IPS DF 6.9 (cell line): ENCODE results near the gene BAK1.

Source experiments
- DNase-seq: peaks from one replicate; pipeline ENCODE4 v3.0.0-alpha.2; 2013; ENCODE audit warnings: low read depth, low spot score
- H3K27ac ChIP-seq: one replicate; pipeline ENCODE4 v1.5.1; 2013; ENCODE audit warnings: low read length, control low read depth
- H3K27me3 ChIP-seq: 2 replicates; pipeline ENCODE4 v1.6.1; 2013; ENCODE audit warnings: mild to moderate bottlenecking, low read length; ENCODE audit not compliant: control insufficient read depth, insufficient read depth
- H3K36me3 ChIP-seq: 2 replicates; pipeline ENCODE4 v1.6.1; 2013; ENCODE audit warnings: low read length; ENCODE audit not compliant: control insufficient read depth, insufficient read depth
- H3K4me1 ChIP-seq: 2 replicates; pipeline ENCODE4 v1.6.1; 2013; ENCODE audit warnings: low read length; ENCODE audit not compliant: control insufficient read depth, insufficient read depth
- H3K4me3 ChIP-seq: 2 replicates; pipeline ENCODE4 v1.5.1; 2013; ENCODE audit warnings: mild to moderate bottlenecking, low read length
- H3K9me3 ChIP-seq: 2 replicates; pipeline ENCODE4 v1.6.1; 2013; ENCODE audit warnings: low read length, inconsistent platforms; ENCODE audit not compliant: control insufficient read depth, insufficient read depth
- WGBS: extraction: QIAGEN DNeasy Blood & Tissue Kit; methylation state at CpG from one replicate; pipeline ENCODE4 v1.1.7; 2013; ENCODE audit warnings: mixed read lengths, missing lambda C conversion rate; ENCODE audit not compliant: insufficient read length, insufficient coverage; 5-methylcytosine and 5-hydroxymethylcytosine counted together

The BAK1 gene

GRCh38 chr6:33619166-33619840 is 39.2 kb upstream of the BAK1 start:
- Histone ChIP-seq H3K36me3 (no peaks in the 10 kb centered on the region), H3K27ac (no peak overlapping the region), H3K27me3 (no peaks in the 10 kb centered on the region), H3K4me1 (peaks cover 10% of the 10 kb centered on the region), H3K9me3 (no peaks in the 10 kb centered on the region), H3K4me3 (no peak overlapping the region)
- DNase-seq = no peak
- WGBS = no CpG with 5 or more reads among the region's 5 CpGs

GRCh38 chr6:33616913-33617312 is 36.8 kb upstream of the BAK1 start:
- no peak overlapping the region for H3K27ac ChIP-seq
- no peak for DNase-seq
- H3K4me3 ChIP-seq = no peak overlapping the region
- H3K9me3 ChIP-seq = no peaks in the 10 kb centered on the region
- no peaks in the 10 kb centered on the region; the same call in 1 of the 2 replicates for H3K4me1 ChIP-seq
- no CpG with 5 or more reads among the region's 4 CpGs for WGBS
- H3K27me3 ChIP-seq = no peaks in the 10 kb centered on the region
- H3K36me3 ChIP-seq = no peaks in the 10 kb centered on the region

GRCh38 chr6:33616113-33616512 is 36.0 kb upstream of the BAK1 start:
- H3K4me1 ChIP-seq = peaks cover 3% of the 10 kb centered on the region
- no peaks in the 10 kb centered on the region for H3K27me3 ChIP-seq
- H3K9me3 ChIP-seq = no peaks in the 10 kb centered on the region
- H3K36me3 ChIP-seq = no peaks in the 10 kb centered on the region
- no peak overlapping the region for H3K27ac ChIP-seq
- WGBS = no CpG with 5 or more reads among the region's 2 CpGs
- H3K4me3 ChIP-seq = no peak overlapping the region
- DNase-seq = no peak

- Histone ChIP-seq H3K27me3 (no peaks in the 10 kb centered on the region), H3K36me3 (no peaks in the 10 kb centered on the region), H3K4me3 (no peak overlapping the region), H3K9me3 (no peaks in the 10 kb centered on the region), H3K4me1 (peaks cover 17% of the 10 kb centered on the region), H3K27ac (no peak overlapping the region)
- no CpG with 5 or more reads among the region's 10 CpGs for WGBS
- DNase-seq = no peak
These were observed 33.7 kb upstream of the BAK1 start for GRCh38 chr6:33613795-33614168.

GRCh38 chr6:33613146-33613794 is 33.2 kb upstream of the BAK1 start:
- Histone ChIP-seq H3K27me3 (no peaks in the 10 kb centered on the region), H3K27ac (no peak overlapping the region), H3K4me1 (peaks cover 17% of the 10 kb centered on the region), H3K9me3 (no peaks in the 10 kb centered on the region), H3K4me3 (no peak overlapping the region), H3K36me3 (no peaks in the 10 kb centered on the region)
- DNase-seq = no peak
- WGBS = 100% methylated on average over 1 of the region's 8 CpGs

- Histone ChIP-seq H3K36me3 (no peaks in the 10 kb centered on the region), H3K27me3 (no peaks in the 10 kb centered on the region), H3K9me3 (no peaks in the 10 kb centered on the region), H3K4me3 (no peak overlapping the region), H3K27ac (no peak overlapping the region), H3K4me1 (peaks cover 22% of the 10 kb centered on the region)
- no CpG with 5 or more reads among the region's 22 CpGs for WGBS
- no peak for DNase-seq
These were observed 31.0 kb upstream of the BAK1 start for GRCh38 chr6:33610779-33611732.

GRCh38 chr6:33610067-33610466 is 30.0 kb upstream of the BAK1 start:
- no peak overlapping the region for H3K4me3 ChIP-seq
- no peak for DNase-seq
- H3K36me3 ChIP-seq = no peaks in the 10 kb centered on the region
- no peaks in the 10 kb centered on the region for H3K9me3 ChIP-seq
- H3K27me3 ChIP-seq = no peaks in the 10 kb centered on the region
- WGBS = no CpG with 5 or more reads among the region's 4 CpGs
- H3K4me1 ChIP-seq = peaks cover 22% of the 10 kb centered on the region
- no peak overlapping the region for H3K27ac ChIP-seq

- no peak overlapping the region for H3K27ac ChIP-seq
- H3K36me3 ChIP-seq = no peaks in the 10 kb centered on the region
- H3K9me3 ChIP-seq = no peaks in the 10 kb centered on the region
- no peaks in the 10 kb centered on the region for H3K27me3 ChIP-seq
- no peak overlapping the region for H3K4me3 ChIP-seq
- no peak for DNase-seq
- WGBS = no CpG with 5 or more reads among the region's 6 CpGs
- H3K4me1 ChIP-seq = peaks cover 22% of the 10 kb centered on the region
These were observed 29.5 kb upstream of the BAK1 start for GRCh38 chr6:33609528-33609927.

GRCh38 chr6:33609019-33609418 is 28.9 kb upstream of the BAK1 start:
- Histone ChIP-seq H3K27ac (no peak overlapping the region), H3K36me3 (no peaks in the 10 kb centered on the region), H3K27me3 (no peaks in the 10 kb centered on the region), H3K4me3 (no peak overlapping the region), H3K4me1 (peaks cover 22% of the 10 kb centered on the region), H3K9me3 (no peaks in the 10 kb centered on the region)
- DNase-seq = no peak
- no CpG with 5 or more reads among the region's 3 CpGs for WGBS

GRCh38 chr6:33607784-33608161 is 27.7 kb upstream of the BAK1 start:
- peaks cover 22% of the 10 kb centered on the region for H3K4me1 ChIP-seq
- H3K9me3 ChIP-seq = no peaks in the 10 kb centered on the region
- H3K4me3 ChIP-seq = no peak overlapping the region
- no peaks in the 10 kb centered on the region for H3K27me3 ChIP-seq
- H3K27ac ChIP-seq = no peak overlapping the region
- H3K36me3 ChIP-seq = no peaks in the 10 kb centered on the region
- WGBS = no CpG with 5 or more reads among the region's 5 CpGs
- DNase-seq = no peak
